GM21723 (cell line): ENCODE data around the gene CPNE5.

Experiments used
- ATAC-seq: cut with Tn5 transposase; IDR thresholded peaks from one replicate; pipeline ENCODE4 v1.9.1; 2021; ENCODE audit warnings: mild to moderate bottlenecking, moderate library complexity; ENCODE audit not compliant: unreplicated experiment

The CPNE5 gene

DNA sequence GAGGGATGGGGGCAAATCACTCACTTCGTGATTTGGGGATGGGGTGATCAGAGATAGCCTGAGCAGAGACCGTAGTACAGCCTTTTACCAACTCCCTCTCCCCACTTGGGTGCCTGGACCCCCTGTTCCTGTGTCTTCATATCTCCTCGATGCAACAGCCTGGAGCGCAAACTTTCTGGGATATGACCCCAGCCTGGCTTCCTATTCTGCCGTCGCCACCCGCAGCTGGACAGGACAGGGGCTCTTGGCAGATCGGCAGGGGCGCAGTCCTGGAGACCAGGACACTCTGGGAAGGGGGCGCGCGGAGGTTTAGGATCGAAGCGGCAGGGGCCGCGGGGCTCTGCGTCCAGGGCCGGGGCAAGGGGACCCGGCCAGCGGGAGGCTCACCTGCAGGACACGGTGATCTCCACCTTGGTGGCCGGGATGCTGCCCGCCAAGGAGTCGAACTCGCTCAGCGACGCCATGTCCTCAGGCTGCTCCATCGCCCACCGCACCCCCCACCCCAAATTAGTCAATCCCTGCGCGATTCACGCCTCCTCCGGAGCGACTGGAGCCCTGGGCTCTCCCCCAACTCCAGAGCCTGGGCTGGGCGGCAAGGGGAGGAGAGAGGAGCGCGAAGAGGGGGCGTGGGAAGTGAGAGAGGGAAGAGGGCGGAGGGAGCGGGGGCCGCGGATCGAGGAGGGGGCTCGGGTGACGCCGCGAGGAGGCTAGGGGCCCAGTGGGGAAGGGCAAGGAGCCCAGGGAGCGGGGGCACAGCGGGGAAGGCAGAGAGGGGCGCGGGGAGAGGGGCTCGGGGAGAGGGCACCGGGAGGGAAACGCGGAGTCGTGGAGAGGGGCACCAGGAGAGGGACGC lies at the start of gene CPNE5:
CPNE5 (minus strand) TSS at position 549 of the 853 bp plus-strand sequence; CDS start at position 482, 67 bp downstream.
- no peak for ATAC-seq

DNA sequence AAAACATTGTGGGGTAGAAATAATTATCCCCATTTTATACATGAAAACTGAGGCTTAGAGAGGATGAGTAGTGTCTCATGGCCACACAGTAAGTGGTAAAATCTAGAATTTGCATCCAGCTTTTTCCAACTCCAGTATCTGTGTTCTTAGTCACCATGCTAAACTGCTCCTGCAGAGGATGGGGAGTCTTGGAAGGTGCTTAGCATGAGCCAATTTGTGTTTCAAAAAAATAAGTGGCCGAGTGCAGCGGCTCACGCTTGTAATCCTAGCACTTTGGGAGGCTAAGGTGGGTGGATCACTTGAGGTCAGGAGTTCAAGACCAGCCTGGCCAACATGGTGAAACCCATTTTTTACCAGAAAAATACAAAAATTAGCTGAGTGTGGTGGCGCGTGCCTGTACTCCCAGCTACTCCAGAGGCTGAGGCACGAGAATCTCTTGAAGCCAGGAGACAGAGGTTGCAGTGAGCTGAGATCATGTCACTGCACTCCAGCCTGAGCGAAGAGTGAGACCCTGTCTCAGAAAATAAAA lies 48.9 kb upstream of the CPNE5 start:
- no peak for ATAC-seq

DNA sequence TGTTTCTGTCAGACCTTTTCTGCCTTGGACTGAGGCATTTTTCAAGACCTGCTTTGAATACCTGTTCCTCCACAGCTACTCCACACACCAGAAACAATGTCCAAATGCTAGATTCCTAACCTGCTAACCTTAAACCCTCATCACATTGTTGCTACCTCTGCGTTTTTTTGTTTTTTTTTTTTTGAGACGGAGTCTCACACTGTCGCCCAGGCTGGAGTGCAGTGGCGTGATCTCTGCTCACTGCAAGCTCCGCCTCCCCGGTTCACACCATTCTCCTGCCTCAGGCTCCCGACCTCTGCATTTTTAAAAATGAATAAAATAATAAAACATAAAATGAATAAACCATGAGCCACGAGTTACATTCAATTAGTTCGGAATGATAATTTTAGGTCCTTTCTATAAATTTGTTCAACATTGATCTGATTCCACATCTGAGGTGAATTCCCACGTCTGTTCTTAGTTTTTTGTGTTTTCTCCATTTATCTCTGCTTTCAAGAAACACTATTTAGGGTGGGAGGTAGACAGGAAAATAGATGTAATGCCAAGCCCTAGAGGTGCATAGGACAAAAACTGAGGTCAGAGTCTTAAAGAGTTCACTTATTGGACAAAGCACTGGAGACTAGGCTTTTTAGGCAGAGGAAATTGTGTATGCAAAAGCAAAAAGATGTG lies 47.8 kb upstream of the CPNE5 start:
- ATAC-seq = no peak

DNA sequence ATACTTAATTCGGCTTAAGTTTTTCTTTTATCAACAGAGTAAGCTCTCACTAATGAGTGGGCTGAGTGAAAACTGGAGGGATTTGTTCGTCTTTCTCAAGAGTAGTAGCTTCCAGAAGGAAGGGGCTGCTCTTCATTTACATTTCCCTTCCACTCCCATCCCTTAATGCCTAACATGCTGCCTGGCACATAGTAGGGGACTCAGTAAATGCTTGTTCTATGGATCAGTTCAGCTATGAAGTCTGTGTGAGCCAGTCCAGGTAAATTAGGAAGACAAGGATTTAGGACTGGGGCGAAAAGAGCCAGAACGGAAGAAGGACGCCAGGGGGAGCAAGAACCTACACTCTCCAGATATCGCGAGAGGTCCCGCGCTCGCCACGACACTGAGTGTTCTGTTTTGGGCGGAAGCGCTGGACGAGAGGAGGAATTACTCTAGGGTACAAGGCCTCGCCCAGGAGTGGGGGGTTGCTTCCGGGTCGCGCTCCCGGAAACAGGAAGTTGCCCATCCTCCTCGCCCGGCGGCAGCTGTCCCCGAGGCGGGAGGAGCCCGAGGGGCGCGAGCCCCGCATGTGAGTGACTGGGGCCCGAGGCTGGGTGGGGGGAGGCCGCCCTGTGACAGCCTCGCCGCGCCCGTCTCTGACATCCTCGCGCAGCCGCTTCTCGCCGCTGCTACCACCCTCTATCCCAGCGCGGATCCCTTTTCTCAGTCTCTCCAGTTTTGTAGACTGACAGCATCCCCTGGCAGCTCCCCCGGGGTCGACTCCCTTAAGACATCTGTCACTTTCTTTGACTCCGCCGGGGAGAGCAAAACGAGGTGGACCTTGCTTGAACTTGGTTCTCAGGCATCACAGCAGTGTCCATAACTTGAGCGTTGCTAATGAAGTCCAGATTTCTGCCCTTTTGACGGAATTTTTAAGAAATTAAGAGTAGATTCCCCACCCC lies 46.5 kb upstream of the CPNE5 start, which contains the start of gene C6orf89:
C6orf89 (plus strand) TSS at position 492 of the 941 bp plus-strand sequence. CDS start 13,493 bp downstream, outside the sequence.
- ATAC-seq = peak; percentile 98

DNA sequence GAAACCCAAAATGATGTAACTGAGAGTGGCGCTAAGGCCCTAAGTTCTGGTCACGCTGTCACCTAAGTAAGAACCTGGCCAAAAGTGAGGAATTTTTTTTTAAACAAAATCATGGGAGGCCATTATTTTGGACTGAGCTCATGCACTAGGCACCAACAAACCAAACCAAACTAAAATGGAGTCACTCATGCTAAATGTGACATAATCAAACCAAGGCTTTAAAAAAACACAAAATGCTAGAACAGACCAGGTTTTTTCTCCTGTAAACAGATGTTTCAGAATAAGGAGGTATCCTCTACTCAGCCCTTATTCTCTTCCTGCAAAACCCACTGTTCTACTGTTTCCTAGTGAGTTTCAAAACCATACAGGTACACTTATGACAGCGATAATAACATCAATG lies 45.4 kb upstream of the CPNE5 start:
- ATAC-seq = no peak

DNA sequence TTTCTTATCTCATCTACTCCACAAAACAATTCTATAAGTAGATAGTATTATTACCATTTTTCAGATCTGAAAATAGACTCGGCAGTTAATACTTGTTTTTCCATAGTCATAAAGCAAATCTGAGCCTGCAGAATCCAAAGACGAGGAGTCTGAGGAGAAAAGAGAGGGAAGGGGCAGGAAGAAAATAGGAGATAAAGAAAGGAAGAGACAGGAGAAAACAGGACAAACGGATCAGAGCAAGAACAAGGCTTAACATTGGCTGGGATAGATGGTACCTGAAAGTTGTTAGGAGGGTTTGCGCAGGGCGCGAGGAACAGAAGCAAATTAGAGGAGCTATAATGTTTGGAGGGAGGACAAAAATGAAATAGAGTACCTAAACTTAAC lies 36.0 kb upstream of the CPNE5 start:
- no peak for ATAC-seq

DNA sequence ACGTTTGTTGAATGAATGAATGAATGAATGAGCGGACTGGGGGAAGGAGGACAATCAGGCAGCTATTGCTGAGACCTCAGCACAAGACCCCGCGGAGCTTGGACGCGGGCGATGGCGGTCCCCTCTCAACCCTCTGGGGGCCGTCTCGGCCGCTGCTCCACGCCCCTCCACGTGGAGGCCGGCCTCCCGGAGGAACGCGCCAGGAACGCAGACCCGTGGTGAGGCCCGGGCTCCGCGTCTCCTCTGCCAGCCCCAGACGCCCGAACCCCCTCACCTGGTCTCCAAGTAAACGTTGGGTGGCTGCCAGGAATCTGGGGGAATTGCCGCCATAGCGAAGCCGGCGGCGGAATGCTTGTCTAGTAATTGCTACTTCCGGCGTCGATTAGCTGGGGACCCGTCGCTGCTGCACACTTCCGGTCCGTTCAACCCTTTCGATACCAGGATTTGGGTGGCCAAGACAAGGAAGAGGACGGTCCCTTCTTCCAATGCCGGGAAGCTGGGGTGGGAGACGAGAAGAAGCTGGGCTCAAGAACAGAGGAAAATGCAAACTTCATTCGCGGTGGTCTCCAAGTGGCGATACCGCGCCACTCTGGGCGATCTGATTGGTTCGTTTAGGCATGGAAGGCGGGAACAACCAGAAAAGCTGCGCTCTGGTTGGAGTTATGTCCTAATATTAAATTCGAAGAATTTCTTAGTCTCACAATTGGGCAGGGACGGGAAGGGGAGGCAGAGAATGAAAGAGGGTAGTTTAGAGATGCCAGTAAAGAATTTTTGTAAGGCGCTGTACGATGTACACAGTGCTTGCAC lies 35.4 kb upstream of the CPNE5 start, which contains the start of gene PPIL1:
PPIL1 (minus strand) TSS at position 361 of the 807 bp plus-strand sequence; CDS start at position 330, 31 bp downstream.
- ATAC-seq = peak; percentile 81

DNA sequence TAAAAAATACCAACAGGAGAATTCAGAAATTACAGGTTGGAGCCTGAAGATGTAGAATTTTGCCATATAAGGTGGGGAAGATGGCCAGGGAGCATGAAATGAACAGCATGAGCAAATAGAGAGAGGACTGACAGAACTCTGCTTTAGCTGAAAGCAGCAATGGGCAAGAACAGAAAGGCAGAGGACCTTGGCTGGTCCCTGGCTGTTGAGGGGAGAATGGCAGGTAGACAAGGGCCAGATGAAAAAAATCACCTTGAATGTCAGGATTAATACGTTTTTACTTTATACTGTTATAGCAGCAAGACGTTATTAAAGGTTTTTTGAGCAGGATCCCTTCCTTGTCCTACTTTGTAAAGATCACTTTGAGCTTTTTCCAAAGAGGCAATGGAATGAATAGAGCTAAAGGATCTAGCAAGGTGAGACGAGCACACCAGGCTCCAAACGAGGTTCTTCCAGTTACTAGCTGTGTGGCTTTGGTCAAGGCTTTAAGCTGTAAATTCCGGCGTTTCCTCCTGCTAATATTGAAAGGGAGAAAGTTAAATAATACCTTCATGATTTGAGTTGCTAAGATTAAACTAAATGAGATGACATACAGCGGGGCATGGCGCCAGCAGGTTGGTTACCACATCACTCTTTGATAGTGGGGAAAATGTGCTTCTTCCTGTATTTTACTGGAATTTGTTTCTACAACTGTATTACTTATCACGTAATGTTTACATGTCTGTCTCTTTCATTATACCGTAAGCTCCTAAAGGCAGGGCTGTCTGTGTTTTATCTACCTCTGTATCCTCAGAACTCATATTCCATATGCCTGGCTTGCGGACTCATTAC lies 34.6 kb upstream of the CPNE5 start:
- ATAC-seq = no peak

DNA sequence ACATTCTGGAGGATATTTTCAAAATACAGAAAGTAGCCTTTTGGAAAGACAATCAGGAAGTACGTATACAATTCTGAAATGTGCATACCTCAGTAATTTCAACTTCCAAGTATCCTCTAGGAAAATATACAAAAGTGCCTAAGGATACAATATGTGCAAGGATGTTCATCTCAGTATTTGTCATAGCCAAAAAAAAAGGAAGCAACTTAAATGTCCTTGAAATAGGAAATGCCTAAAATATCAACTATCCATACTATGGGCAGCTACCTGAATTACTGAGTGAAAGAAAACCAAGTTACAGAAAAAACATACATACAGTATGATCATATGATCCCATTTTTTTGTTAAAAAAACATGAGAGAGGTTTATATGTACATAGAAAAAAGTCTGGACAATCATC lies 33.9 kb upstream of the CPNE5 start:
- no peak for ATAC-seq

DNA sequence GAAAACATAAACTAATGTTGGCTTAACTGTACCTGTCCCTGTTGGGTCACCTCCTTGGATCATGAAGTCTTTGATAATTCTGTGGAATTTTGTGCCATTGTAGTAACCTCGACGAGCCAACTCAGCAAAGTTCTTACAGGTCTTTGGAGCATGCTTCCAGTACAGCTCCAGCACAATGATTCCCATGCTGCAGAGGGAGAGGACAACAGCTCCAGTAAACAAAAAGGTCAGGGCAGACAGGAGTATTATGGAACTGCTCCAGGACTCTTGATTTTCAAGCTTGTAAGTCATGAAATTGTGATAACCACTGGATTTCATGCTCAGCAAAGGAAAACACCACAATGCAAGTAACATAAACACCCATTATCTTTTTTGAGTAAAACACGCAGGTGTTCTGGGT lies 32.4 kb upstream of the CPNE5 start:
- no peak for ATAC-seq

DNA sequence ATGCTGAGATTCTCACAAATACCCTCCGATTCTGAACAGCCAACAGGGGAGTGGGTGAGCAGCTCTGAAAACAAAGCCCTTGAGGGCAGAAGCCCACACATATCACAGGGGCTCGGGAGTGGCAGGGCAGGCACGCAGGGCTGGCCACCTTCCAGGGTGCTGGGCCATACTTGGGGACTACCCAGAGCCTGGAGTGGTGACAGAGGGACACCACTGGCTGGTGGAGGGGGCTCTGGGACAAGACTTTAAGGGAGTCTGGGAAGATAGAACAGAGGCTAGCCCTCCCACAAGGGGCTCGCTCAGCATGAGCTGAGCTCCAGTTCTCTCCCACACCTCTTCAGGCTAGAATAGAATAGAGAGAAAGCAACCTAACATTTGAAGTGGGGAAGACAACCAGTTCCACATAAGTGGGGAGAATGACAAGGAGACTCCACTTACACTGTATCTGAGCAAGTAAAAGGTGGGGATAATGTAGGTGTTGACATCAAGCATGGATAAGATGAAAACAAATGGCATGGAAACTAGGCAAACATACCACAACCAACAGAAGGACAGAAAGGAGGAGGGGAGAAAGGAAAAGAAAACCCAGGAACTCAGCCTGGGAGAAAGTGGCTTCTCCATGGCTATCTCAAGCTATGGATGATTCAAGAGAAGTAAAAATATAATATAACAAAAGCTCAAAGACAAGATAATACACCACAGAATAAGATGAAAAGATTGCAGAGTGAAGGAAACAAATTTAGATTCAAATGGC lies 28.4 kb upstream of the CPNE5 start:
- no peak for ATAC-seq

DNA sequence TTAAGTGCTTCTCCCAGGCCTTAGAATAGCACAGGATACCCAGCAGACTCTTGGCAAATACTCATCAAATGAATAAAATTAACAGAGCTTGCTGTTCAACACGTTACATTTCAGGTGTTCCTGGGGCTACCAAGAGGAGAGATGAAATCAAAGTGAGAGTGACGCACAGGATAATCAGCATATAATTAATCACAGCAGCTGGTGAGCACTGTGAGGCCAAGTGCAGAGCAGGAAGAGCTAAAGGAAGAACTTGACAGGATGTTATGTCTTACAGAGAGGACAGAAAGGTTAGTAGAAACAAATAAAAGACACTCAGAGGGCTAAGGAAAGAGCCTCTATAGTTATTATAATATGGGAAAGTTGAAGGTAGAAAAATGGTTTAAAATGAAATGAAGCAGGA lies 26.6 kb upstream of the CPNE5 start:
- no peak for ATAC-seq

DNA sequence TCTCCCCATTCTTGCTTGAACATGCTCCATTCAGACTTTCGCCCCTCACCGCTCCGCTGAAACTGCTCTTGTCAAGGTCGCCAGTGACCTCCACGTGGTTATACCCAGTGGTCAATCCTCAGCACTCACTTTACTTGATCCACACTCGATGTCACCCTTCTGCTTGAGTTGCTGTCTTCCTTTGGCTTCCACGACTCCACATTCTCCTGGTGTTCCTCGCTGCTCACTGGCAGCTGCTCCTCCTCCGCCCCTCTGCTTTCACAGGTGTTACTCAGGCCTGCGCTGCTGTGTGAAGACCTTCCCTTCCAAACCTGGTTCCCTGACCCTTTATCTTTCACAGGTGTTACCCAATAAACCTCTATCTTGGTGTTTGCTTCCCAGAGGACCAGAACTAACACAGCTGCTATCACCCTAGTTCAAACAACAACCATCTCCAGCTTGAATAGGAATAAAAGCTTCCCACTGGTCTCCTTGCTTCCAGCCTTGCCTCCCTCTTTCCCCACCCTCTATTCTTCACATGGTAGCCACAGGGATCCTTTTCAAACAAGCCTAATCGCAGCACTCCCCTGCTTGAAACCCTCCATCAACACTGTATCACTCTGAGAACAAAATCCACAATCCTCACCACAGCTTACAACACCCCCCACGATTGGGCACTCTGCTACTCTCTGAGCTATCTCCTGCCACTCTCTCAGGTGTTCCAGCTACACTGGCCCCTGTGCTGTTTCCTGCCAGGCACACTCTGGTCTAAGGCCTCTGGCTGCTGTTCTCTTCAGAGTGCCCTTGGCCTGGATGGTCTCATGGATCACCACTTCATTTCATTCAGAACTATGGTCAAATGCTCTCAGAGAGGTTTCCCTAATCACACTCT lies 24.7 kb upstream of the CPNE5 start:
- ATAC-seq = no peak

DNA sequence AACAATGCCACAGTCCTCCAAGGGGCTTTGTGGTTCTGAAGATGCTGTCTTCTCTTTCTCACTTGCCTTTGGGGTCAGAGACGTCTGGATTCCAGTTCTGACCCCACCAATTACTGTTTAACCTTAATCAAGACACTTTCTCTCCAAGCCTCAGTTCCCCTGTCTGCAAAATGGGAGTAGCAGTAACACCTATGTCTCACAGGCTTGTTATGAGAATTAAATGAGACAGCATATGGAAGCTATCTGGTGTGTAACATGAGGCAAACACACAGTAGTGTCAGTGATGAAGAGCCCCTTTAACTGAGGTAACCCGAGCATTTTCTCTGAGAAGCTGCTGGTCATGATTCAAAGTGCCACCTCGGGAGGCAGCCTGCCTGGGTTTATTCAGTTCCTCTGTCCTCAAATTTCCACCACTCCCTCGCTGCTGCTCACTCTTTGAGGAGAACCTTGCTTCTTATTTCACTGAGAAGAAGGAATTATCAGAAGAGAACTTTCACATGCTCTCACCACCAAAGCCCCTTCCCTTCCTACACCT lies 23.7 kb upstream of the CPNE5 start:
- ATAC-seq = no peak

DNA sequence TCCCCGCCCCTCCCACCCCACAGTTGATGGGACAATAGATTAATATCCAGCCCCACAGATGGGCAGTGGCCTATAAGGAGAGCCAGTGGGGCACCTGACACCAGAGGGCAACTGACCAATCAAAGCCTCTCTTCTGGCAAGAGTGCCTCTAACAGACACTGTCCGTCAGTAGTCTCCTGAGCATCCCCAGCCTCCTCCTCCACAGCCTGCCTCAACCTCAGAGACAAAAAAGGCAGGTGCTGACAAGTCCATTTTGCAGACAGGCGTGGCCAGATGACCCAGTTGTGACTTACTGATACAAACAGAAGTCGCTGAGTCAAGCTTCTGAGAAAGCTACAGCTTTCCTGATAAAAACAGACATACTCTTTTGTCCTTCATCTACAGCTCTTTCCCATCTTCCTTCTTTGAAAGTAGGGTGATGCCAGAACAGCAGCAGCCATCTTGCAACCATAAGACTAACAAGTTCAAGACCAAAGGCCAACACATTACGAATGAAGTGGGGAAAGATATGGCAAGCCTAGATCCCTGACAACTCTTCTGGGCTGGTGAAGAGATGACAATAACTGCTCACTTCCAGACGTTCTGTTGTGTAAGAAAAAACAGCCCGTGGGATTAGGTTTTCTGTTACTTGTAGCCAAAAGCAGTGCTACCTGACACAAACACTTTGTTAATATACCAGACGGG lies 23.1 kb upstream of the CPNE5 start:
- ATAC-seq = no peak

DNA sequence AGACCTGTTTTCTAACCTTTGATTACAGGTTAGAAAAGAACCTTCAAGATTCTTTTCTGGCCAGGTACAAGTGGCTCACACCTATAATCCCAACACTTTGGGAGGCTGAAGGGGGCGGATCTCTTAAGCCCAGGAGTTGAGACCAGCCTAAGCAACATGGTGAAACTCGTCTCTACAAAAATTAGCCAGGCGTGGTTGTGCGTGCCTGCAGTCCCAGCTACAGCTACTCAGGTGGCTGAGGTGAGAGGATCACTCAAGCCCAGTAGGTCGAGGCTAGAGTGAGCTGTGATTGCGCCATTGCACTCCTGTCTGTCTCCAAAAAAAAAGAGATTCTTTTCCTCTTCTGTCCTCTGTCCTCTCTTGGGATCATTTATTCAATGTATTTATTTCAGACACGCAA lies 20.9 kb upstream of the CPNE5 start:
- no peak for ATAC-seq
